GM12878 (cell line): ENCODE measurements around the gene ZNF860.

Source experiments
- ATF3 ChIP-seq: IDR thresholded peaks from 2 replicates; pipeline ENCODE4 v1.6.1; 2011; ENCODE audit warnings: low read depth, mild to moderate bottlenecking, low read length, moderate library complexity, borderline replicate concordance; ENCODE audit errors: extremely low read depth
- BHLHE40 ChIP-seq, 2 experiments: fragments of 450-650 bp in 1 of 2; IDR thresholded peaks; 2 replicates each; pipeline ENCODE4 v1.6.1; 2011 to 2017; ENCODE audit warnings: low read depth in 2 of 2, borderline replicate concordance in 1 of 2, improper control_type of control experiment in 1 of 2, low read length in 1 of 2, mild to moderate bottlenecking in 1 of 2
- BRCA1 ChIP-seq: IDR thresholded peaks from 2 replicates; pipeline ENCODE4 v1.6.1; 2011; ENCODE audit warnings: low read depth, low read length, improper control_type of control experiment
- CTCF ChIP-seq, 3 experiments: IDR thresholded peaks in 2 of 3; conservative IDR thresholded peaks in 1 of 3; 2 replicates each; pipeline ENCODE4 v1.5.1; 2011; ENCODE audit warnings: low read depth in 3 of 3, low read length in 3 of 3, mild to moderate bottlenecking in 3 of 3, control low read depth in 2 of 3, moderate library complexity in 2 of 3, inconsistent platforms in 1 of 3, mixed read lengths in 1 of 3; ENCODE audit not compliant: control insufficient read depth in 2 of 3, insufficient read depth in 1 of 3; ENCODE audit errors: extremely low read depth in 1 of 3
- HDGF ChIP-seq: fragments of 450-650 bp; IDR thresholded peaks from 2 replicates; pipeline ENCODE4 v1.6.1; 2016; ENCODE audit warnings: antibody characterized with exemption
- RCOR1 ChIP-seq: conservative IDR thresholded peaks from 2 replicates; pipeline ENCODE4 v1.6.1; 2012; ENCODE audit warnings: low read depth, low read length, improper control_type of control experiment

- no peak for TF ChIP-seq CTCF (IDR thresholded peaks at IDR 0.05 in 2 of 3, conservative IDR thresholded peaks at IDR 0.05 in 1 of 3; ENCODE audit: control insufficient read depth in 2 of 3, extremely low read depth in 1 of 3, insufficient read depth in 1 of 3, low read depth in 3 of 3, low read length in 3 of 3)
- TF ChIP-seq BHLHE40 (IDR thresholded peaks at IDR 0.05; ENCODE audit: borderline replicate concordance in 1 of 2, low read depth in 2 of 2, low read length in 1 of 2): no peak
- TF ChIP-seq HDGF: no peak
- no peak for TF ChIP-seq BRCA1
- no peak for TF ChIP-seq ATF3
- TF ChIP-seq RCOR1: no peak
These were observed 24.4 kb upstream of the ZNF860 start for GRCh38 chr3:31957106-31957505.
